Measurements from ENCODE around the gene PARN.

PARN gene

GRCh38 chr16:14531101-14531500 is 99.0 kb downstream of the PARN start:
- no peak overlapping the region for H3K4me3 ChIP-seq (ENCODE audit: control insufficient read depth, low read depth, low read length)
- TF ChIP-seq CTCF (conservative IDR thresholded peaks at IDR 0.05; ENCODE audit: control insufficient read depth, insufficient read depth, low read depth, low read length), result no peak
- DNase-seq (ENCODE audit: low read depth), result no peak

- DNase-seq (ENCODE audit: low read depth), result no peak
- H3K4me3 ChIP-seq (ENCODE audit: control insufficient read depth, low read depth, low read length), result no peak overlapping the region
- no peak for TF ChIP-seq CTCF (conservative IDR thresholded peaks at IDR 0.05; ENCODE audit: control insufficient read depth, insufficient read depth, low read depth, low read length)
Observed at GRCh38 chr16:14530046-14530445, 100.0 kb downstream of the PARN start.

- H3K4me3 ChIP-seq (ENCODE audit: control insufficient read depth, low read depth, low read length), result no peak overlapping the region
Observed at GRCh38 chr16:14529010-14529669, 100.9 kb downstream of the PARN start.

GRCh38 chr16:14528306-14528705 is 101.8 kb downstream of the PARN start:
- no peak for DNase-seq (ENCODE audit: low read depth)
- TF ChIP-seq CTCF (conservative IDR thresholded peaks at IDR 0.05; ENCODE audit: control insufficient read depth, insufficient read depth, low read depth, low read length), result no peak
- H3K4me3 ChIP-seq (ENCODE audit: control insufficient read depth, low read depth, low read length), result no peak overlapping the region

More at GRCh38 chr16:14529010-14529669, 100.9 kb downstream of the PARN start:
- peak; percentile 95 for DNase-seq (ENCODE audit: low read depth)
- TF ChIP-seq CTCF (conservative IDR thresholded peaks at IDR 0.05; ENCODE audit: control insufficient read depth, insufficient read depth, low read depth, low read length), result peak; percentile 82

- H3K4me3 ChIP-seq (ENCODE audit: control insufficient read depth, low read depth, low read length), result no peak overlapping the region
- TF ChIP-seq CTCF (conservative IDR thresholded peaks at IDR 0.05; ENCODE audit: control insufficient read depth, insufficient read depth, low read depth, low read length), result no peak
- peak; percentile 91 for DNase-seq (ENCODE audit: low read depth)
Observed at GRCh38 chr16:14527411-14528044, 102.5 kb downstream of the PARN start.

- H3K4me3 ChIP-seq (ENCODE audit: control insufficient read depth, low read depth, low read length), result no peak overlapping the region
- no peak for DNase-seq (ENCODE audit: low read depth)
- TF ChIP-seq CTCF (conservative IDR thresholded peaks at IDR 0.05; ENCODE audit: control insufficient read depth, insufficient read depth, low read depth, low read length), result no peak
Observed at GRCh38 chr16:14525596-14525995, 104.5 kb downstream of the PARN start.

Data from fibroblast of mammary gland (primary cell).